Measurements from ENCODE around the gene EPB41L1. TPM values are rescaled to one million over a fixed set of nuclear protein-coding genes. Genes with fewer than 3 reads are reported as not detected.
"Not testable (repeated sequence)": the region's sequence is repeated elsewhere in the genome, so short reads cannot be mapped to it uniquely, and the experiment has no call there.

The EPB41L1 gene
- total and polyA plus RNA-seq, 5 donors from 2014 or later, result 0.54 TPM; not detected in 4

- Histone ChIP-seq H3K9me3 (ENCODE audit: control insufficient read depth in 2 of 2, low read length in 2 of 2) (no peaks in the 10 kb centered on the region), H3K27me3 (ENCODE audit: control insufficient read depth, insufficient read depth, low read length) (no peaks in the 10 kb centered on the region), H3K36me3 (ENCODE audit: control insufficient read depth, insufficient read depth, low read length) (no peaks in the 10 kb centered on the region), H3K4me3 (ENCODE audit: low read depth, low read length) (no peak overlapping the region), H3K27ac (ENCODE audit: insufficient read depth, low read length, poor library complexity, severe bottlenecking) (no peak overlapping the region), H3K4me1 (ENCODE audit: control insufficient read depth, insufficient read depth, low read length, poor library complexity, severe bottlenecking) (no peaks in the 10 kb centered on the region)
- ATAC-seq (ENCODE audit: low read depth in 2 of 2), result no peak
- no peak overlapping the region for H3K27ac Mint-ChIP-seq
- H3K27me3 Mint-ChIP-seq, result peaks cover 5% of the 10 kb centered on the region
- no peak overlapping the region for H3K4me3 Mint-ChIP-seq
- peaks cover 0 to 2% (median 0%) of the 10 kb centered on the region in 4 donors for H3K4me1 Mint-ChIP-seq
- peaks cover 0 to 2% (median 0%) of the 10 kb centered on the region in 7 donors for H3K9me3 Mint-ChIP-seq
- no peaks in the 10 kb centered on the region for H3K36me3 Mint-ChIP-seq
- DNase-seq, result no peak
Observed at GRCh38 chr20:36128463-36129159, 25.9 kb upstream of the EPB41L1 start.

DNA sequence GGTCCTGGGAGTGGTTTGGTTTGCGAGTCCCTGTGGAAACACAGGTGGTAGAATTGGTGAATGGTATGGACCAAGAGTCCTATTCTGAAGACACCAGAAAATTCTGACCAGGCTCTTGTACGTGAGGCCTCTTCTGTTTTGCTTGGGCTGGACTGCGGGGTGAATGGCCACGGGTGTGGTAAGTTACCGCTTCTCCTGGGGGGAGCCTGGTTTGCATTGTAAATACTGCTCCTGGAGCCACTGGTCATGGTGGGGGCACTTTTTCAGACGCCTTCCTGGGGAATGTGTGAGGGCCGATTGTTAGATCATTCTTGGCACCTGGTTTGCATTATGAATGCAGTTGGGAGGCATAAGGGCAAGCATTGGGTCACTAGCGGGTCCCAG is 25.4 kb upstream of the EPB41L1 start:
- Mint-ChIP-seq H3K27ac (no peak overlapping the region), H3K36me3 (no peaks in the 10 kb centered on the region), H3K4me1 (peaks cover 0 to 2% (median 0%) of the 10 kb centered on the region in 4 donors), H3K9me3 (peaks cover 0 to 2% (median 0%) of the 10 kb centered on the region in 7 donors), H3K4me3 (no peak overlapping the region), H3K27me3 (peaks cover 5% of the 10 kb centered on the region)
- Histone ChIP-seq H3K4me3 (ENCODE audit: low read depth, low read length) (no peak overlapping the region), H3K4me1 (ENCODE audit: control insufficient read depth, insufficient read depth, low read length, poor library complexity, severe bottlenecking) (no peaks in the 10 kb centered on the region), H3K9me3 (ENCODE audit: control insufficient read depth in 2 of 2, low read length in 2 of 2) (no peaks in the 10 kb centered on the region), H3K36me3 (ENCODE audit: control insufficient read depth, insufficient read depth, low read length) (no peaks in the 10 kb centered on the region), H3K27me3 (ENCODE audit: control insufficient read depth, insufficient read depth, low read length) (no peaks in the 10 kb centered on the region), H3K27ac (ENCODE audit: insufficient read depth, low read length, poor library complexity, severe bottlenecking) (no peak overlapping the region)
- no peak for ATAC-seq (ENCODE audit: low read depth in 2 of 2)
- no peak for DNase-seq

DNA sequence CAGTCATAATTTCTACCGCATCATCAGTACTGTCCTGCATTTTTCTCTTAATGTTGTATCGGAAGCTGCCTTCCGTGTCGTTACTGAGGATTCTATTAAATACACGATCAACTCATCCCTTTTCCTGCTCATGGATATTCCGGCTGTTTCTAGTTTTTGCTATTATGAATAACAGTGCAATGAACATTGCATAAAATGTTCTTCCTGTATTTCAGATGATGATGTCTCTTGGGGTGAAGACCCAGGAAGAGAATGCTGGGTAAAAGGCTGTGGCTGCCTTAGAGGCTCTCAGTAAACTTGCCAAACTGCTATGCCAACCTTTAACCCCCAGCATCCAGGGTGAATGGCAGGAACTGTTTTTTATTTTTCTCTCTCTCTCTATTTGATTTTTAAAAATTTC is 24.1 kb upstream of the EPB41L1 start:
- Histone ChIP-seq H3K4me3 (ENCODE audit: low read depth, low read length) (no peak overlapping the region), H3K4me1 (ENCODE audit: control insufficient read depth, insufficient read depth, low read length, poor library complexity, severe bottlenecking) (no peaks in the 10 kb centered on the region), H3K9me3 (ENCODE audit: control insufficient read depth in 2 of 2, low read length in 2 of 2) (no peaks in the 10 kb centered on the region), H3K27me3 (ENCODE audit: control insufficient read depth, insufficient read depth, low read length) (no peaks in the 10 kb centered on the region), H3K27ac (ENCODE audit: insufficient read depth, low read length, poor library complexity, severe bottlenecking) (no peak overlapping the region), H3K36me3 (ENCODE audit: control insufficient read depth, insufficient read depth, low read length) (no peaks in the 10 kb centered on the region)
- no peak overlapping the region for H3K4me3 Mint-ChIP-seq
- DNase-seq (no peak), ATAC-seq (ENCODE audit: low read depth in 2 of 2) (no peak)
- H3K27ac Mint-ChIP-seq, result no peak overlapping the region
- peaks cover 0 to 2% (median 0%) of the 10 kb centered on the region in 7 donors for H3K9me3 Mint-ChIP-seq
- H3K27me3 Mint-ChIP-seq, result peaks cover 5% of the 10 kb centered on the region
- peaks cover 0 to 2% (median 0%) of the 10 kb centered on the region in 4 donors for H3K4me1 Mint-ChIP-seq
- H3K36me3 Mint-ChIP-seq, result no peaks in the 10 kb centered on the region

- H3K4me1 Mint-ChIP-seq, result no peaks in the 10 kb centered on the region
- ATAC-seq (ENCODE audit: low read depth in 2 of 2), result no peak
Observed at GRCh38 chr20:36132802-36133211, 21.7 kb upstream of the EPB41L1 start.

DNA sequence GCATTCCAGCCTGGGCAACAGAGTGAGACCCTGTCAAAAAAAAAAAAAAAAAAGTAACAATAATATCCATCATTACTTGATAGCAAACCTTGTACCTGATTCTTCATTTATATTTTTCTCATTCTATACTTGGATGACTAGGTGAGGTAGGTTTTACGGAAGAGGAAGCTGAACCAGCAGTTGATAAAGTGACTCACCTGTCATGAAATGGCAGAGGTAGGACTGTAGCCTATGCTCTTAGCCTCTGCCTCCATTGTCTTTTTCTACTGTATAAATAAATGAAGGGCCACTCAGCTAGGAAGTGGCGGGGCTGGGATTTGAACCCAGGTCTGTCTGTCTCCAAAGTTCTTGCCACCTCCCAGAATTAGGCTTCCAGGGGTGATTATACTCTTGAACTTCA is 20.7 kb upstream of the EPB41L1 start:
- no peaks in the 10 kb centered on the region for H3K36me3 ChIP-seq (ENCODE audit: control insufficient read depth, insufficient read depth, low read length)
- Mint-ChIP-seq H3K4me1 (no peaks in the 10 kb centered on the region), H3K36me3 (no peaks in the 10 kb centered on the region), H3K9me3 (peaks cover 0 to 2% (median 0%) of the 10 kb centered on the region in 7 donors), H3K4me3 (no peak overlapping the region), H3K27ac (no peak overlapping the region), H3K27me3 (peaks cover 5% of the 10 kb centered on the region)
- no peaks in the 10 kb centered on the region for H3K9me3 ChIP-seq (ENCODE audit: control insufficient read depth in 2 of 2, low read length in 2 of 2)
- ATAC-seq (ENCODE audit: low read depth in 2 of 2), result no peak
- no peaks in the 10 kb centered on the region for H3K4me1 ChIP-seq (ENCODE audit: control insufficient read depth, insufficient read depth, low read length, poor library complexity, severe bottlenecking)
- H3K4me3 ChIP-seq (ENCODE audit: low read depth, low read length), result no peak overlapping the region
- no peaks in the 10 kb centered on the region for H3K27me3 ChIP-seq (ENCODE audit: control insufficient read depth, insufficient read depth, low read length)
- no peak overlapping the region for H3K27ac ChIP-seq (ENCODE audit: insufficient read depth, low read length, poor library complexity, severe bottlenecking)
- no peak for DNase-seq

More at GRCh38 chr20:36132802-36133211, 21.7 kb upstream of the EPB41L1 start:
- Mint-ChIP-seq H3K27me3 (peaks cover 3% of the 10 kb centered on the region), H3K27ac (no peak overlapping the region), H3K4me3 (no peak overlapping the region), H3K9me3 (peaks cover 0 to 2% (median 0%) of the 10 kb centered on the region in 7 donors), H3K36me3 (no peaks in the 10 kb centered on the region)
- no peaks in the 10 kb centered on the region for H3K36me3 ChIP-seq (ENCODE audit: control insufficient read depth, insufficient read depth, low read length)
- H3K27me3 ChIP-seq (ENCODE audit: control insufficient read depth, insufficient read depth, low read length), result no peaks in the 10 kb centered on the region
- H3K9me3 ChIP-seq (ENCODE audit: control insufficient read depth in 2 of 2, low read length in 2 of 2), result no peaks in the 10 kb centered on the region
- H3K4me3 ChIP-seq (ENCODE audit: low read depth, low read length), result no peak overlapping the region
- H3K4me1 ChIP-seq (ENCODE audit: control insufficient read depth, insufficient read depth, low read length, poor library complexity, severe bottlenecking), result no peaks in the 10 kb centered on the region
- H3K27ac ChIP-seq (ENCODE audit: insufficient read depth, low read length, poor library complexity, severe bottlenecking), result no peak overlapping the region
- no peak for DNase-seq

- H3K27me3 ChIP-seq (ENCODE audit: control insufficient read depth, insufficient read depth, low read length), result no peaks in the 10 kb centered on the region
Observed at GRCh38 chr20:36135159-36135558, 19.4 kb upstream of the EPB41L1 start.

GRCh38 chr20:36135821-36136220 is 18.7 kb upstream of the EPB41L1 start:
- H3K36me3 Mint-ChIP-seq, result no peaks in the 10 kb centered on the region
- no peak for ATAC-seq (ENCODE audit: low read depth in 2 of 2)
- DNase-seq, result no peak
- peaks cover 7% of the 10 kb centered on the region for H3K27me3 Mint-ChIP-seq
- Histone ChIP-seq H3K4me3 (ENCODE audit: low read depth, low read length) (no peak overlapping the region), H3K9me3 (ENCODE audit: control insufficient read depth in 2 of 2, low read length in 2 of 2) (no peaks in the 10 kb centered on the region), H3K27me3 (ENCODE audit: control insufficient read depth, insufficient read depth, low read length) (no peaks in the 10 kb centered on the region), H3K36me3 (ENCODE audit: control insufficient read depth, insufficient read depth, low read length) (no peaks in the 10 kb centered on the region), H3K4me1 (ENCODE audit: control insufficient read depth, insufficient read depth, low read length, poor library complexity, severe bottlenecking) (no peaks in the 10 kb centered on the region), H3K27ac (ENCODE audit: insufficient read depth, low read length, poor library complexity, severe bottlenecking) (no peak overlapping the region)
- no peak overlapping the region for H3K4me3 Mint-ChIP-seq
- H3K27ac Mint-ChIP-seq, result no peak overlapping the region
- no peaks in the 10 kb centered on the region for H3K9me3 Mint-ChIP-seq
- no peaks in the 10 kb centered on the region for H3K4me1 Mint-ChIP-seq

More at GRCh38 chr20:36135159-36135558, 19.4 kb upstream of the EPB41L1 start:
- Mint-ChIP-seq H3K36me3 (no peaks in the 10 kb centered on the region), H3K27ac (no peak overlapping the region), H3K4me1 (no peaks in the 10 kb centered on the region), H3K27me3 (peaks cover 7% of the 10 kb centered on the region), H3K4me3 (no peak overlapping the region), H3K9me3 (peaks cover 0 to 2% (median 0%) of the 10 kb centered on the region in 7 donors)
- no peaks in the 10 kb centered on the region for H3K9me3 ChIP-seq (ENCODE audit: control insufficient read depth in 2 of 2, low read length in 2 of 2)
- no peak overlapping the region for H3K27ac ChIP-seq (ENCODE audit: insufficient read depth, low read length, poor library complexity, severe bottlenecking)
- no peaks in the 10 kb centered on the region for H3K36me3 ChIP-seq (ENCODE audit: control insufficient read depth, insufficient read depth, low read length)
- H3K4me3 ChIP-seq (ENCODE audit: low read depth, low read length), result no peak overlapping the region
- no peaks in the 10 kb centered on the region for H3K4me1 ChIP-seq (ENCODE audit: control insufficient read depth, insufficient read depth, low read length, poor library complexity, severe bottlenecking)
- DNase-seq, result no peak
- ATAC-seq (ENCODE audit: low read depth in 2 of 2), result no peak

- H3K27ac Mint-ChIP-seq; H3K27me3 ChIP-seq (ENCODE audit: control insufficient read depth, insufficient read depth, low read length); H3K9me3 Mint-ChIP-seq; ATAC-seq (ENCODE audit: low read depth in 2 of 2); H3K36me3 Mint-ChIP-seq; H3K4me1 ChIP-seq (ENCODE audit: control insufficient read depth, insufficient read depth, low read length, poor library complexity, severe bottlenecking); H3K36me3 ChIP-seq (ENCODE audit: control insufficient read depth, insufficient read depth, low read length); H3K27ac ChIP-seq (ENCODE audit: insufficient read depth, low read length, poor library complexity, severe bottlenecking); H3K4me3 Mint-ChIP-seq; H3K4me1 Mint-ChIP-seq; H3K9me3 ChIP-seq (ENCODE audit: control insufficient read depth in 2 of 2, low read length in 2 of 2); H3K27me3 Mint-ChIP-seq; DNase-seq; H3K4me3 ChIP-seq (ENCODE audit: low read depth, low read length): not testable (repeated sequence)
Observed at GRCh38 chr20:36137313-36137712, 17.2 kb upstream of the EPB41L1 start.

Measured in CD4-positive, CD25-positive, alpha-beta regulatory T cell (primary cell).